H4 (cell line): ENCODE data around the gene CCDC38. TPM values are rescaled to one million over a fixed set of nuclear protein-coding genes. Genes with fewer than 3 reads are reported as not detected.

Source experiments
- DNase-seq: peaks from one replicate; pipeline ENCODE4 v3.0.0-alpha.2; 2015; ENCODE audit warnings: low spot score
- total RNA-seq: library from RNA; depleted of rRNA; stranded (reverse); fragments of >200 nt; shearing (Covaris generic); gene quantifications from 2 replicates; pipeline ENCODE4 v1.2.3, GENCODE V29; 2014

Gene CCDC38
- total RNA-seq, 1 experiment from 2014 or later: 0.17 TPM

- no peak for DNase-seq
Observed at GRCh38 chr12:95962222-95962621, 19.8 kb upstream of the CCDC38 start.

- no peak for DNase-seq
Observed at GRCh38 chr12:95960241-95960640, 17.8 kb upstream of the CCDC38 start.

- DNase-seq: peak; percentile 19
Observed at GRCh38 chr12:95959107-95959506, 16.7 kb upstream of the CCDC38 start.

GRCh38 chr12:95956557-95957145 lies 14.2 kb upstream of the CCDC38 start:
- DNase-seq: no peak

- DNase-seq: no peak
Observed at GRCh38 chr12:95955549-95956159, 13.2 kb upstream of the CCDC38 start.

GRCh38 chr12:95953000-95953399 lies 10.6 kb upstream of the CCDC38 start:
- DNase-seq: no peak

- no peak for DNase-seq
Observed at GRCh38 chr12:95951515-95951914, 9.1 kb upstream of the CCDC38 start.

- no peak for DNase-seq
Observed at GRCh38 chr12:95949477-95950206, 7.2 kb upstream of the CCDC38 start.

- DNase-seq: no peak
Observed at GRCh38 chr12:95944108-95944704, 1.8 kb upstream of the CCDC38 start.

- peak; percentile 48 for DNase-seq
Observed at GRCh38 chr12:95943330-95943842, 972 bp upstream of the CCDC38 start, which contains the start of gene AMDHD1. TSS of gene AMDHD1 (plus strand) at chr12:95943331. CDS start at chr12:95943399, 68 bp downstream.

GRCh38 chr12:95942101-95942523 lies 302 bp downstream of the CCDC38 start:
- DNase-seq: no peak

- no peak for DNase-seq
Observed at GRCh38 chr12:95940514-95940913, 1.9 kb downstream of the CCDC38 start.

- DNase-seq: no peak
Observed at GRCh38 chr12:95922231-95922630, 20.2 kb downstream of the CCDC38 start.

GRCh38 chr12:95919110-95919509 lies 23.3 kb downstream of the CCDC38 start:
- DNase-seq: no peak

- peak; percentile 63 for DNase-seq
Observed at GRCh38 chr12:95918194-95918993, 24.0 kb downstream of the CCDC38 start.

- DNase-seq: no peak
Observed at GRCh38 chr12:95909871-95910270, 32.5 kb downstream of the CCDC38 start.

GRCh38 chr12:95908573-95908972 lies 33.8 kb downstream of the CCDC38 start:
- no peak for DNase-seq

GRCh38 chr12:95898081-95898480 lies 44.3 kb downstream of the CCDC38 start:
- no peak for DNase-seq

GRCh38 chr12:95896846-95897245 lies 45.6 kb downstream of the CCDC38 start:
- no peak for DNase-seq

GRCh38 chr12:95890958-95891357 lies 51.5 kb downstream of the CCDC38 start:
- no peak for DNase-seq

- DNase-seq: no peak
Observed at GRCh38 chr12:95887311-95887710, 55.1 kb downstream of the CCDC38 start.

- DNase-seq: no peak
Observed at GRCh38 chr12:95884998-95885397, 57.4 kb downstream of the CCDC38 start.
